Neuron (in vitro differentiated cells): Measurements from ENCODE around the gene LOXL3.
A peak's percentile ranks its signal among the peaks of the same experiment; 100 is the strongest.

ENCODE experiments used
- H2AFZ ChIP-seq: one replicate; pipeline ENCODE4 v1.6.1; 2013; ENCODE audit warnings: low read depth, mild to moderate bottlenecking, inconsistent platforms, low read length, moderate library complexity
- H3K27me3 ChIP-seq: one replicate; pipeline ENCODE4 v1.6.1; 2013; ENCODE audit warnings: low read length; ENCODE audit not compliant: insufficient read depth
- H3K36me3 ChIP-seq: one replicate; pipeline ENCODE4 v1.6.1; 2013; ENCODE audit warnings: low read length; ENCODE audit not compliant: insufficient read depth
- H3K4me1 ChIP-seq: one replicate; pipeline ENCODE4 v1.6.1; 2013; ENCODE audit warnings: low read length; ENCODE audit not compliant: insufficient read depth
- H3K4me3 ChIP-seq: 2 replicates; pipeline ENCODE4 v1.5.1; 2013; ENCODE audit warnings: mild to moderate bottlenecking, low read length, moderate library complexity
- H3K9me3 ChIP-seq: one replicate; pipeline ENCODE4 v1.6.1; 2013; ENCODE audit warnings: low read length

LOXL3 gene

DNA sequence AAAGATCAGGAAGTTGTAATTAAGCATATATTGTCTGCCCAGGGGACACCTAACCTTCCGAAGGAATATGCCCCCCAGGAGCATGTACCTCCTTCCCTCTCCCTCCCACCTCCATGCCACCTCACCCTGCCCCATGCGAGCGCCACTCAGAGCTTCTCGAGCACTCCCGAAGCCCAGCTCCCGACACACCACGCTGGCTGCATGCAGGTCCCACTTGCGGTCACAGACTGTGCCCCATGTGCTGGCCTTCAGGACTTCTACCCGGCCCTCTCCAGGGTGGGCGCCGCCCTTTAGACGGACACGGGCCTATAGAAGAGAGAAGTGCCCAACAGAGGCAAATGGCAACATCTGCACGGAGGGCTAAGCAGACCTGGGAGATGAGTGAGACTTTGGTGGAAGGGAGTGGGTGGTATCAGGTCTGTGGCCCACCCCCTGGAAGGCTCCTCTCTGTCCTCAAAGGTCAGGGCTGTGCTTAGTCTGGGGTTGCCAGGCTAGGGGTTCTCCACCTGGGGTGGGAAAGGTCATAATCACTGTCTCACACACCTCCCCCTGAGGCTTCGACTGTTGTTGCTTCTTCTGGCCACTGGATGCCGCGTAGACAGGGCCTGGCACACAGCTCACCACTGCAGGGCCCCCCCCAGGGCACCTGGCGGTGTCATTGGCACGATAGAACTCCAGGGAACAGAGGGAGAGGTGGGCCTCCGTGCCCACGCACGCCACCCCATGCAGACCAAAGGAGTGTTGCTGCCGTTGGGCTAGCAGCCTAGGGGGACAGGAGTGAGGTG lies 17.4 kb downstream of the LOXL3 start:
- Histone ChIP-seq H3K4me3 (no peak overlapping the region), H3K27me3 (no peaks in the 10 kb centered on the region), H2AFZ (no peak overlapping the region), H3K36me3 (peaks cover 22% of the 10 kb centered on the region), H3K9me3 (no peaks in the 10 kb centered on the region), H3K4me1 (peaks cover 5% of the 10 kb centered on the region)

DNA sequence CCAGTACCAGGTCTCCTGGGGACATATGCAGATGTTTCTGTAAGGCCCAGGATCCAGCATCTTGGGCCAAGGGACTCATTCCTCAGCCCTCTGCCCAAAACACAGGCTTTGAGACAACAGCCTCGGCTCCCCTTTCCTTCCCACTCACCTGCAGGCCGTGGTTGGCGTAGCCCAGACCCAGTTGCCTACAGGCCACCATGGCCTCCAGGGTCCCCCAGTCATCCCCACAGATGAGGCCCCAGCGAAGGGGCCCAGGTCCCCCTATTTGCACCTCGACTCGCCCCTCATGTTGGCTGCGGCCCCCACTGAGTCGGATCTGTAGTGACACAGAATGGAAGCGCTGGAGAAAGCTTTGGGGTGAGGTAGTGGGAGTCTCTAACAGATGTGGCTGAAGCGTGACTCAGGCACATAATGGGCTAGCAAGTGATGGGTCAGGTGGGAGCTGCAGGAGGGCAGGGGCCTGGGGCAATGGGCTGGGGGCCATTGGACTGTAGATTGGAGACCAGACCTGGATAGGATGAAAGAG lies 18.2 kb downstream of the LOXL3 start:
- Histone ChIP-seq H3K27me3 (no peaks in the 10 kb centered on the region), H3K4me1 (peaks cover 14% of the 10 kb centered on the region), H2AFZ (no peak overlapping the region), H3K4me3 (no peak overlapping the region), H3K9me3 (no peaks in the 10 kb centered on the region), H3K36me3 (peaks cover 22% of the 10 kb centered on the region)

DNA sequence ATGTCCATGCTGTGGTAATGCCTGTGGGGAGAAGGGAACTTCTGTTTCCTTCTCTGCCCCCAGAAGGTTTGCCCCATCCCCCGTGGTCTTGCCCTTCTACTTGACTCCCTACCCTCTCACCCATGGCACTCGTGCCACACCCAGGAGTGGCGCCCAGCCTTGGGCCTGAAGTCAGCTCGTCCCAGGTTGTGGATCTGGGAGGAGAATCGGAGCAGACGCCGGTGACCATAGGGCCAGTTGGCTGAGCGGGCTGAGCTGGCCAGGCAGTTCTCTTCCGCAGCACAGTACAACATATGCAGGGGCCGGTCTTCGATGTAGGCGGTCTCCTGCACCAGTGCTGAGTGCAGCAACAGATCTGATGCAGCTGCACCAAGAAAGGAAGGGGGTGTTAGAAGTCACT lies 19.3 kb downstream of the LOXL3 start:
- no peak overlapping the region for H2AFZ ChIP-seq
- H3K9me3 ChIP-seq: no peaks in the 10 kb centered on the region
- peaks cover 22% of the 10 kb centered on the region for H3K36me3 ChIP-seq

DNA sequence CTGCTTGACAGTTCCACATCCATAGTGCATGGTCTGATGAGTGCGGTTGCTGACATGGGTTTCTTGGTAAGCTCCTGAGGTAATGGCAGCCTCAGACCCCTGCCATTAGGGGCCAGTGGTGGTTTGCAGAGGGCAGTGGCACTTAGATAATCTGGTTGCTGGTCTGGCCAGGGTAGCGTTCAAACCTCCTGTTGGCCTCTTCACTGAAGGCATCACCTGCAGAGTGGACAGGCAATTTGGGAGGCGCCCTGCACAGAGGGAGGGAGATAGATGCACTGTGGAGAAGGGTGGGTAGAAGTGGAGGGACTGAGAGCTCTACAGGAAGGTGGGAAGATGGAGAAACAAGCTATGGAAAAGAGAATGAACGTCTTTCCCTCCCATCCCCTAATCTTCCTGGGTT lies 20.3 kb downstream of the LOXL3 start:
- no peaks in the 10 kb centered on the region for H3K27me3 ChIP-seq
- H3K4me3 ChIP-seq: no peak overlapping the region
- H3K4me1 ChIP-seq: peaks cover 23% of the 10 kb centered on the region
- H3K9me3 ChIP-seq: no peaks in the 10 kb centered on the region
- no peak overlapping the region for H2AFZ ChIP-seq
- peaks cover 22% of the 10 kb centered on the region for H3K36me3 ChIP-seq

More for the DNA sequence above, 19.3 kb downstream of the LOXL3 start:
- H3K27me3 ChIP-seq: no peaks in the 10 kb centered on the region
- H3K4me3 ChIP-seq: no peak overlapping the region
- peaks cover 15% of the 10 kb centered on the region for H3K4me1 ChIP-seq

DNA sequence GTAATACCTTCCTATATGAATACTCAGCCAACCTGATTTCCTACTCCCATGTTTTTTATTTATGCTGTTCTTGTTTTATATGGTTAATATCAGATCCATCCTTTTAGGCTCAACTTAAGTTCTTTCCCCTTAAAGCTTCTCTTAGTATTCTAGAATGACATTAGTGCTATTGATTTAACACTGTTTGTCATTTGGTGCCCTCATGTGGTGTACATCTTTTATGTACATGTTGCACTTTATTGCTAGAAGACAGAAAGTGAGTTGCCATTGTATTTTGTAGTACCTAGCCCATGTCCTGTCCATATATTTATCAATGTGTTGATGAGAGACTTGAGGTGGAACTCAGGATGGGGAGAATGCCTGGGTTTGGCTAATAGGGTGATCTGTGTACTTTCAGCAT lies 21.5 kb downstream of the LOXL3 start:
- Histone ChIP-seq H3K36me3 (peaks cover 32% of the 10 kb centered on the region), H3K9me3 (no peaks in the 10 kb centered on the region), H3K4me3 (no peak overlapping the region), H3K4me1 (peaks cover 27% of the 10 kb centered on the region), H2AFZ (no peak overlapping the region), H3K27me3 (no peaks in the 10 kb centered on the region)

DNA sequence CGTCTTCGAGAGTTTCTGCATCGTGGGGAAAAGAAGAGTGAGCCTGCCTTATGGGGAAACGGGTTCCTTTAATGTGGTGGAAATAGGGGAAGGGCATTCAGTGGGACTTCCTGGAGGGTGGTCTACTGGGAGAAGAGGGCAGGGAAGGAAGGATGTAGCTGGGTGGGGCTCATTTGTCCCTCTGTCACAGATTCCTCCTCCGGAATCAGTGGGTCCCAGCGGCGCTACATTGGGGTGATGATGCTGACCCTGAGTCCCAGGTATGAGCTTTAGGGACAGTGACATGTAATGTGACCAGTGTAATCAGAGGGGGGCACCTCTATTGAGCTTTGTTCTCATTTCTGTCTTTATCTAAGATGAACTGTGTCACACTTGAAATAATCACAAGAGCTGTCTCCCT lies 22.1 kb downstream of the LOXL3 start:
- no peaks in the 10 kb centered on the region for H3K9me3 ChIP-seq
- peaks cover 38% of the 10 kb centered on the region for H3K36me3 ChIP-seq
- H3K4me3 ChIP-seq: no peak overlapping the region
- peaks cover 27% of the 10 kb centered on the region for H3K4me1 ChIP-seq
- no peaks in the 10 kb centered on the region for H3K27me3 ChIP-seq
- H2AFZ ChIP-seq: no peak overlapping the region

DNA sequence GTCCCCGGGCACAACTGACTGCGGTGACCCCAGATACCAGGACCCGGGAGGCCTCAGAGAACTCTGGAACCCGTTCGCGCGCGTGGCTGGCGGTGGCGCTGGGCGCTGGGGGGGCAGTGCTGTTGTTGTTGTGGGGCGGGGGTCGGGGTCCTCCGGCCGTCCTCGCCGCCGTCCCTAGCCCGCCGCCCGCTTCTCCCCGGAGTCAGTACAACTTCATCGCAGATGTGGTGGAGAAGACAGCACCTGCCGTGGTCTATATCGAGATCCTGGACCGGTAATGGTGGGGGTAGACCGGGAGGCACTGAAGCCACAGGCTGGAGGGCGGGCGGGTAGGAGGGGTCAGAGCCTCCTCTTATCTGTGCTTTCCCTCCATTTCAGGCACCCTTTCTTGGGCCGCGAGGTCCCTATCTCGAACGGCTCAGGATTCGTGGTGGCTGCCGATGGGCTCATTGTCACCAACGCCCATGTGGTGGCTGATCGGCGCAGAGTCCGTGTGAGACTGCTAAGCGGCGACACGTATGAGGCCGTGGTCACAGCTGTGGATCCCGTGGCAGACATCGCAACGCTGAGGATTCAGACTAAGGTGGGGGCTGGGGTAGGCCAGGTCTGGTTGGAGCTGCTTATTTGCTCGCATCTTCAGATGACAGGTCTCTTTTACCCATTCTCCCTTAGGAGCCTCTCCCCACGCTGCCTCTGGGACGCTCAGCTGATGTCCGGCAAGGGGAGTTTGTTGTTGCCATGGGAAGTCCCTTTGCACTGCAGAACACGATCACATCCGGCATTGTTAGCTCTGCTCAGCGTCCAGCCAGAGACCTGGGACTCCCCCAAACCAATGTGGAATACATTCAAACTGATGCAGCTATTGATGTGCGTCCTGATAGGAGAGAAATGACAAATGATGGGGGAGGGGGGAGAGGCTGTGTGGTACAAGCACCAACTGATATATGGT lies 23.2 kb downstream of the LOXL3 start:
- peaks cover 27% of the 10 kb centered on the region for H3K4me1 ChIP-seq
- peak overlapping the region; percentile 82 for H3K4me3 ChIP-seq
- peaks cover 49% of the 10 kb centered on the region for H3K36me3 ChIP-seq
- H3K27me3 ChIP-seq: no peaks in the 10 kb centered on the region
- no peaks in the 10 kb centered on the region for H3K9me3 ChIP-seq
- H2AFZ ChIP-seq: peak overlapping the region; percentile 62

DNA sequence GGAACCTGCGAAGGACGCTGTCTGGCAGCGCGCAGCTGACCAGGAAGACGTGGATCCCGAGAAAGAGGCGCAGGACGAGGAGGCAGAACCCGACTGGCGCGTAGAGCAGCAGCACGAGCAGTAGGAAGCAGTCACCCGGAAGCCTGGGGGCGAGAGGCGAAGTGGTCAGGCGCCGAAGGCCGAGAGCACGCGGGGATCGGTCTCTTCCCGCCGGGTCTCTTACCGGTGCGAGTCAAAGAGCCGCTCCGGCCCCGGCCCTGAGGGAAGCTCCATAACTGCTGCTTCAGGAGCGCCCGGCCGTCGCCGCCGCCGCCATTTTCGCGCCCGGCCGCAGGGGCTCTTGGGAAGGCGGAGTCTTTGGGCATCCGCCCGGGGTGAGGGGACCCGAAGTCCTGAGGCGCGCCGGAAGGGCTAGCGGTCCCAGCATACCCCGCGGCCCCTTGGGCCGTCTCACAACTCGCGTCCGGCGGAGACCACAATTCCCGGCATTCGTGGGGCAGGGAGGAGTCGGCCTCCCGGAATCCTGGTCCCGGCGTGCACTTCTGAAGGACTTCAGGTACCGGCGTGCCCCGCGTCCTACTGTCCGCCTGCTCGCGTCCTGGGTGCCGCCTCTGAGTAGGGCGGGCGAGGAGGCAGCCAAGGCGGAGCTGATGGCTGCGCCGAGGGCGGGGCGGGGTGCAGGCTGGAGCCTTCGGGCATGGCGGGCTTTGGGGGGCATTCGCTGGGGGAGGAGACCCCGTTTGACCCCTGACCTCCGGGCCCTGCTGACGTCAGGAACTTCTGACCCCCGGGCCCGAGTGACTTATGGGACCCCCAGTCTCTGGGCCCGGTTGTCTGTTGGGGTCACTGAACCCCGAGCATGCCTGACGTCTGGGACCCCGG lies 24.1 kb downstream of the LOXL3 start, which contains the start of the genes AUP1 and HTRA2:
Gene AUP1 (minus strand): TSS at position 350 of the 882 bp plus-strand sequence. CDS start 77 bp downstream, at position 273.
Gene HTRA2 (plus strand): TSS at position 577 of the 882 bp plus-strand sequence. CDS start 74 bp downstream, at position 651.
- peaks cover 48% of the 10 kb centered on the region for H3K36me3 ChIP-seq
- no peaks in the 10 kb centered on the region for H3K27me3 ChIP-seq
- H3K4me3 ChIP-seq: peak within 1 kb of the TSS; percentile 82
- H3K4me1 ChIP-seq: peaks cover 27% of the 10 kb centered on the region
- H2AFZ ChIP-seq: peak within 1 kb of the TSS; percentile 62
- no peaks in the 10 kb centered on the region for H3K9me3 ChIP-seq

DNA sequence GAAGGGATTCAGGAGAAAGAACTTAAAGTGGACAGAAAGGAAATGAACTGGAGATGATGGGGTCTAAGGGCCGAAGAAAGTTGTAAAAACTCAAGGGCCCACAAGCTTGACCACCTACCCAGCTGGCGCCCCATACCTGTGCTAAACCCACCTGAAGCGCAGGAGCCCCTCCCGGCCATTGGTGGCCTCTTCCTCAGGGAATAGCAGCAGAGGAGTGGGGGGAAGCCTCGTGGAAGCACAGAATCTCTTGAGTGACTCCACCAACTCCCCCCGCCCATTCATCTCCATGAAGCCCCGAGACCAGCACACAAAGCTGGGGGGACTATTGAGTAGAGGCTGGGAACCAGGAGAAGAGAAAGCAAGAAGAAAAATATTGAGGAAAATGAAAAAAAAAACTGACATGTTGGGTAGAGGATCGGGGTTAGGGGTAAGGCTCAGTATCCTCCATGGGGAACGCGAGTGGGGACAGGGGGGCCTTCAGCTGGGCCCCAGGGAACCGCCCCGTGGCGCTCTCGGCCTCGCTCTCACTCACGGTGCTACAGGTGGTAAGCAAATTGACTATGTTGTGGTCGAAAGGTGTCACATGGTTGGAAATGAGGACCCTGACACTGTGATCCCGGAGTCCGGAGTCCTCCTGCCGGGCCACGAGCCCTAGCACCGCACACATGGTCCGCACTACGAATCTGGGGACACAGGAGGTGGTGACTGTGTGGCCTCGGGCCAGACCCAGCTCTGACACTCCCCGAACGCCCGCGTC lies 25.0 kb downstream of the LOXL3 start:
- no peaks in the 10 kb centered on the region for H3K9me3 ChIP-seq
- peaks cover 27% of the 10 kb centered on the region for H3K4me1 ChIP-seq
- H3K36me3 ChIP-seq: peaks cover 44% of the 10 kb centered on the region
- peak overlapping the region; percentile 52 for H2AFZ ChIP-seq
- H3K4me3 ChIP-seq: peak overlapping the region; percentile 82
- H3K27me3 ChIP-seq: no peaks in the 10 kb centered on the region

DNA sequence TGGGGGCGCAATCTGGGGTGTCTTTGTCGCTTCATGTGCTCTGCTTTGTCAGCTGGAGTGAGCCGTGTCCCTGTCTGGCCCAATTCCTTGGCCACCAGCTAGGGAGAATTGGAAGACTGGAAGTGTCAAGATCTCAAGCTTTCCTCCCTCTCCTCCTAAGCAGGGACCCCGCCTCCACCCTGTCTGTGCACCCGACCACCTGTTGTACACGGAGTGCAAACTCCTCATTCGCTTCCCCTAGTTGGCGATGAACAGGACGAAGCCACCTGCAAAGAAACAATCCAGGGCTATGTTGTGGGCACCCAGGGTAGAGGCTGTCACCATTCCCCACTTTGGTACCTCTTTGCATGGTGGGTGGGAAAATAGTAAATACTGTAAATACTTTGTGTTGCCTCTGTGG lies 26.0 kb downstream of the LOXL3 start:
- Histone ChIP-seq H3K9me3 (no peaks in the 10 kb centered on the region), H2AFZ (no peak overlapping the region), H3K36me3 (peaks cover 38% of the 10 kb centered on the region), H3K27me3 (no peaks in the 10 kb centered on the region), H3K4me3 (no peak overlapping the region), H3K4me1 (peaks cover 27% of the 10 kb centered on the region)

DNA sequence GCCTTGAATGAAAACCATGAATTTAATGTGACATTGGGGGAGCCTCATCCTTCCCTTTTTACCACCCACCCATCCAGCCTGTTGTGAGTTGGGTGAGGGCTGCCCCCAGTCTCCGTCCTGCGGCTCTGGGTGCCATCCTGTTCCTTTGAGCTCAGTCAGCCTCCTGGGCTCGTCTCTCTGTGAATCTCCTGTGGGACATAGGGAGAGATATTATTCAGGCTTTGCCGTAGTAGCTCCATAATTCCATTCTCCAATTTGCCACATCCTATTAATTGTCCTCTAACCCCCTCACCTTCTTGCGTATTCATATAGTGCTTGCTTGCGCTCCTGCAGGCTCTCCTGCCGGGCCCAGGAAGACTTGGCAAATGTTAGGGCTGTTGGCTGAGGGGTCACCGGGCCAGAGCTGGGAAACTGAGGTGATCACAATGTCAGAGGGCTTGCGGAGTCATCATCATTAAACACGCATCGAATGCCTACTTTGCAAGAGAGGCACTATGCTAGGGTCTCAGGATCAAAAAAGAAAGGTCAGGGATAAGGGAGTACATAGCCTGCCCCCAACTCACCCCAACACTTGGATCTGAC lies 27.0 kb downstream of the LOXL3 start:
- H3K9me3 ChIP-seq: no peaks in the 10 kb centered on the region
- no peak overlapping the region for H2AFZ ChIP-seq
- H3K4me3 ChIP-seq: no peak overlapping the region
- H3K4me1 ChIP-seq: peaks cover 25% of the 10 kb centered on the region
- H3K27me3 ChIP-seq: peaks cover 10% of the 10 kb centered on the region
- H3K36me3 ChIP-seq: peaks cover 30% of the 10 kb centered on the region
